Suprapubic skin (tissue), 4 donors: ENCODE results near the gene NOTO. TPM values are rescaled to one million over a fixed set of nuclear protein-coding genes. Genes with fewer than 3 reads are reported as not detected.

Experiments used
- DNase-seq, 2 donors: peaks; one replicate each; pipeline ENCODE4 v3.0.0-alpha.2; 2019; ENCODE audit warnings: low spot score in 2 of 2
- H3K27ac ChIP-seq: fragments of 200-600 bp; sonication (generic); one replicate; pipeline ENCODE4 v1.5.1; 2019
- H3K27me3 ChIP-seq: fragments of 200-600 bp; sonication (generic); one replicate; pipeline ENCODE4 v1.5.1; 2019
- H3K36me3 ChIP-seq: fragments of 200-600 bp; sonication (generic); one replicate; pipeline ENCODE4 v1.5.1; 2019
- H3K4me1 ChIP-seq: fragments of 200-600 bp; sonication (generic); one replicate; pipeline ENCODE4 v1.5.1; 2019
- H3K4me3 ChIP-seq: fragments of 200-600 bp; sonication (generic); one replicate; pipeline ENCODE4 v1.5.1; 2019; ENCODE audit warnings: mild to moderate bottlenecking
- H3K9me3 ChIP-seq: fragments of 200-600 bp; sonication (generic); one replicate; pipeline ENCODE4 v1.5.1; 2019
- CTCF ChIP-seq, 2 donors: fragments of 200-600 bp in 1 of 2; fragments of 450-650 bp in 1 of 2; sonication (generic) in 1 of 2; IDR thresholded peaks; one replicate each; pipeline ENCODE4 v1.5.1; 2016 to 2019; ENCODE audit warnings: antibody characterized with exemption in 2 of 2, mild to moderate bottlenecking in 1 of 2, moderate library complexity in 1 of 2
- EP300 ChIP-seq: sonication (generic); formaldehyde crosslinking; IDR thresholded peaks from one replicate; pipeline ENCODE4 v1.6.1; 2017; ENCODE audit warnings: antibody characterized with exemption
- POLR2A ChIP-seq, 2 donors: fragments of 450-650 bp; IDR thresholded peaks; one replicate each; pipeline ENCODE4 v1.6.1; 2017; ENCODE audit warnings: antibody characterized with exemption in 2 of 2, mild to moderate bottlenecking in 2 of 2, moderate library complexity in 2 of 2
- POLR2AphosphoS5 ChIP-seq, 3 donors: sonication (generic); formaldehyde crosslinking; IDR thresholded peaks; one replicate each; pipeline ENCODE4 v1.6.1; 2017; ENCODE audit warnings: antibody characterized with exemption in 3 of 3
- WGBS: methylation state at CpG from one replicate; pipeline ENCODE4 v1.1.5; 2018; 5-methylcytosine and 5-hydroxymethylcytosine counted together
- total RNA-seq, 4 donors: library from RNA; depleted of rRNA; stranded (reverse); fragments of >200 nt; gene quantifications; one replicate each; pipeline ENCODE4 v1.1.0, GENCODE V29; 2016

Gene NOTO
- total RNA-seq, 4 donors from 2014 or later: not detected

GRCh38 chr2:73258913-73259215 lies 56.5 kb downstream of the NOTO start:
- Histone ChIP-seq H3K4me3 (no peak overlapping the region), H3K27me3 (no peaks in the 10 kb centered on the region), H3K27ac (no peak overlapping the region), H3K36me3 (peaks cover 9% of the 10 kb centered on the region), H3K4me1 (no peaks in the 10 kb centered on the region), H3K9me3 (no peaks in the 10 kb centered on the region)
- TF ChIP-seq POLR2AphosphoS5 (IDR thresholded peaks at IDR 0.05) (no peak), POLR2A (IDR thresholded peaks at IDR 0.05) (no peak), EP300 (no peak), CTCF (IDR thresholded peaks at IDR 0.05) (no peak)
- WGBS: no CpG with 5 or more reads among the region's 9 CpGs
- peak in 1 of 2 donors; percentile 55 for DNase-seq

GRCh38 chr2:73259276-73259675 lies 56.9 kb downstream of the NOTO start:
- 93% methylated on average over 7 of the region's 8 CpGs for WGBS
- Histone ChIP-seq H3K36me3 (peaks cover 5% of the 10 kb centered on the region), H3K4me3 (no peak overlapping the region), H3K27ac (no peak overlapping the region), H3K4me1 (no peaks in the 10 kb centered on the region), H3K27me3 (no peaks in the 10 kb centered on the region), H3K9me3 (no peaks in the 10 kb centered on the region)
- no peak for TF ChIP-seq POLR2A (IDR thresholded peaks at IDR 0.05)
- TF ChIP-seq CTCF (IDR thresholded peaks at IDR 0.05): no peak
- no peak for TF ChIP-seq EP300
- TF ChIP-seq POLR2AphosphoS5 (IDR thresholded peaks at IDR 0.05): no peak
- DNase-seq: no peak

- TF ChIP-seq POLR2A (IDR thresholded peaks at IDR 0.05) (no peak), CTCF (IDR thresholded peaks at IDR 0.05) (no peak), POLR2AphosphoS5 (IDR thresholded peaks at IDR 0.05) (no peak), EP300 (no peak)
- 72% methylated on average over 4 of the region's 4 CpGs for WGBS
- Histone ChIP-seq H3K4me3 (no peak overlapping the region), H3K27me3 (no peaks in the 10 kb centered on the region), H3K4me1 (no peaks in the 10 kb centered on the region), H3K9me3 (no peaks in the 10 kb centered on the region), H3K36me3 (peaks cover 3% of the 10 kb centered on the region), H3K27ac (no peak overlapping the region)
- DNase-seq: no peak
Measured at GRCh38 chr2:73259704-73260337, 57.4 kb downstream of the NOTO start.

- Histone ChIP-seq H3K27me3 (no peaks in the 10 kb centered on the region), H3K36me3 (peaks cover 3% of the 10 kb centered on the region), H3K27ac (no peak overlapping the region), H3K4me1 (no peaks in the 10 kb centered on the region), H3K9me3 (no peaks in the 10 kb centered on the region), H3K4me3 (no peak overlapping the region)
- TF ChIP-seq EP300 (no peak), POLR2A (IDR thresholded peaks at IDR 0.05) (no peak), CTCF (IDR thresholded peaks at IDR 0.05) (peak in 1 of 2 donors; percentile 27)
- WGBS: 52% methylated on average over 6 of the region's 17 CpGs
- no peak for DNase-seq
Measured at GRCh38 chr2:73260338-73260984, 58.1 kb downstream of the NOTO start.

Other genes starting within 250 kb of the NOTO start
- gene SFXN5, start 130.9 kb upstream of the NOTO start, total RNA-seq: 10 to 100 TPM; 11.9 to 25.7 (median 18.8) TPM
- gene RAB11FIP5, start 89.6 kb upstream of the NOTO start, total RNA-seq: 10 to 100 TPM; 24.9 to 39.5 (median 29.1) TPM
- 10 to 100 TPM; 17.0 to 38.4 (median 20.0) TPM for gene SMYD5, start 11.7 kb downstream of the NOTO start, total RNA-seq
- gene PRADC1, start 30.7 kb downstream of the NOTO start, total RNA-seq: 10 to 100 TPM in 3 of 4 donors, 1 to 10 TPM in 1; 7.4 to 34.8 (median 25.3) TPM
- gene CCT7, start 31.7 kb downstream of the NOTO start, total RNA-seq: 100 to 1,000 TPM in 3 of 4 donors, 10 to 100 TPM in 1; 99.7 to 175 (median 158) TPM
- 1 to 10 TPM; 1.1 to 8.2 (median 5.7) TPM for gene FBXO41, start 81.9 kb downstream of the NOTO start, total RNA-seq
- gene EGR4, start 91.0 kb downstream of the NOTO start, total RNA-seq: not detected
- gene ALMS1, start 183.3 kb downstream of the NOTO start, total RNA-seq: 10 to 100 TPM; 12.3 to 24.0 (median 18.5) TPM